ENCODE measurements around the gene STXBP6.

The STXBP6 gene

DNA sequence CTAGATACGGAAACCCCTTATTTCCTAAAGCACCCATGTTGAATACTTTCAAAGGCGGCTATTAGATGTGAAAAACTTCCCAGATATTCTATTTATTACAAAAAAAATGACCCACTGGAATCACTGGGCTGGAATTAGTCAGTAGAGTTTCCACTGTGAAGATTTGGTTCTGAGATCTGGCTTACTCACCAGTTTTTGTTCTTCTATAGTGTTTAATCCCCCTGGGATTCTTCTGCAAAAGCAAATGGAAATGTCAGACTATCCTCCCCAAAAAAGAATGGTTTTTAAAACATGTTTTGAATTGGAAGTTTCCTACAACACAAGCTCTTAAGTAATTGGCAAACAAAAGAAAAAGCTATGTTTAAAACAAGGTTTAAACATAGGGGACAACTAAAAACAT, 166.4 kb downstream of the STXBP6 start:
- TF ChIP-seq, protein P1, sequence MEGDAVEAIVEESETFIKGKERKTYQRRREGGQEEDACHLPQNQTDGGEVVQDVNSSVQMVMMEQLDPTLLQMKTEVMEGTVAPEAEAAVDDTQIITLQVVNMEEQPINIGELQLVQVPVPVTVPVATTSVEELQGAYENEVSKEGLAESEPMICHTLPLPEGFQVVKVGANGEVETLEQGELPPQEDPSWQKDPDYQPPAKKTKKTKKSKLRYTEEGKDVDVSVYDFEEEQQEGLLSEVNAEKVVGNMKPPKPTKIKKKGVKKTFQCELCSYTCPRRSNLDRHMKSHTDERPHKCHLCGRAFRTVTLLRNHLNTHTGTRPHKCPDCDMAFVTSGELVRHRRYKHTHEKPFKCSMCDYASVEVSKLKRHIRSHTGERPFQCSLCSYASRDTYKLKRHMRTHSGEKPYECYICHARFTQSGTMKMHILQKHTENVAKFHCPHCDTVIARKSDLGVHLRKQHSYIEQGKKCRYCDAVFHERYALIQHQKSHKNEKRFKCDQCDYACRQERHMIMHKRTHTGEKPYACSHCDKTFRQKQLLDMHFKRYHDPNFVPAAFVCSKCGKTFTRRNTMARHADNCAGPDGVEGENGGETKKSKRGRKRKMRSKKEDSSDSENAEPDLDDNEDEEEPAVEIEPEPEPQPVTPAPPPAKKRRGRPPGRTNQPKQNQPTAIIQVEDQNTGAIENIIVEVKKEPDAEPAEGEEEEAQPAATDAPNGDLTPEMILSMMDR (IDR thresholded peaks at IDR 0.05; ENCODE audit: low read depth, low read length), result no peak
- DNase-seq (ENCODE audit: extremely low read depth, low read depth), result no peak

DNA sequence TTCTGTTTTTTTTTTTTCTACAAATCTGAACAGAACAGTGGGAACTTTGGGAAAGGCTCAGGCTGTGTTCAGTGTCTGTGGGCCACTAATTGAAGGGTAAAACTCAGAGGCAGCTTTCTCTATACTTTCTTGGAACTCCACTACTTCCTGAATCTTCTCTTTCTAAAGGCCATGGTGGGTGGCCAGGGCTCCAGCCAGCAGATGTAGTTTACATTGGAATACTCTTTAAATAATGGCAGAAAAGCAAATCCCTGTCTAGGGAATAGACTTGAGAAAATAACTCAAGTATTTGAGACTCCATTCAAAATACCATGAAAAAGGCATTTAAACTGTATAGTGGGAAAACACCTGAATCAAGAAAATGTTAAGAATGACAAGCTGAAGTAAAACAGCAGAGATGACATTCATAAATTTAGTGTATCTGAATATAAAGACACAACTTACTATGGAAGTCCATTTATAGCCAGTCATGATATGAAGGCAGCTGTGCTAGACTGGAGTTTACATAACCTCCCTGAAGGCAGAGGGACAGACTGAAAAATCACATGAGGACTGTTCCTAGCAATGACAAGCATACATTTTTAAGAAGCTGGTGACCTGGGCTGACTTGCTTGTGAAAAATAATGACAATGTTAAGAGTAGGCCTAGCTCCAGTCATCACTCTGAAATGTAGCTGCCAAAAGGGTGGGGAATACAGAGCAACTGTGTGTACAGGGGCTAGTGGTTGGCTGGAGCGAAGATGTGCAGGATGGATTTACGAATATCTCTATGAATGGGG, 168.6 kb downstream of the STXBP6 start:
- TF ChIP-seq, protein P1 (IDR thresholded peaks at IDR 0.05; ENCODE audit: low read depth, low read length), result no peak
- no peak for DNase-seq (ENCODE audit: extremely low read depth, low read depth)

DNA sequence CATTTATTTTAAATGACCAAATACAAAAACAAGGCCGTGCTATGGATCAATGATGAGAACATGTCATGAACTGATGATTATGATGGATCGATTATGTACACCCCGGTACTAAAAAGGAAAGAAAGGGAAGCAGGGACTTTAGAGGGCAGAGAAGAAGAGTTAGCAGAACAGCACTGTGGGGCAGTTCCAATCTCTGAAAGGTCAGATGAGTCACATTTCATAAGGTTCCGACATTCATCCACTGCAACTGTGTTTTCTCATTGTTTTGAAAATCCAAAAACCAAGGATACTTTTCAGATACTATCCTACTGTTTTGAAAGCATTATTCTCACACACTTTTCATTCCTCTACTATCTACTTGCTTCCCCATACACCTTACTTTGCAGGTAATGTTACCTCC, 169.3 kb downstream of the STXBP6 start:
- TF ChIP-seq, protein P1 (IDR thresholded peaks at IDR 0.05; ENCODE audit: low read depth, low read length), result no peak
- DNase-seq (ENCODE audit: extremely low read depth, low read depth), result no peak

DNA sequence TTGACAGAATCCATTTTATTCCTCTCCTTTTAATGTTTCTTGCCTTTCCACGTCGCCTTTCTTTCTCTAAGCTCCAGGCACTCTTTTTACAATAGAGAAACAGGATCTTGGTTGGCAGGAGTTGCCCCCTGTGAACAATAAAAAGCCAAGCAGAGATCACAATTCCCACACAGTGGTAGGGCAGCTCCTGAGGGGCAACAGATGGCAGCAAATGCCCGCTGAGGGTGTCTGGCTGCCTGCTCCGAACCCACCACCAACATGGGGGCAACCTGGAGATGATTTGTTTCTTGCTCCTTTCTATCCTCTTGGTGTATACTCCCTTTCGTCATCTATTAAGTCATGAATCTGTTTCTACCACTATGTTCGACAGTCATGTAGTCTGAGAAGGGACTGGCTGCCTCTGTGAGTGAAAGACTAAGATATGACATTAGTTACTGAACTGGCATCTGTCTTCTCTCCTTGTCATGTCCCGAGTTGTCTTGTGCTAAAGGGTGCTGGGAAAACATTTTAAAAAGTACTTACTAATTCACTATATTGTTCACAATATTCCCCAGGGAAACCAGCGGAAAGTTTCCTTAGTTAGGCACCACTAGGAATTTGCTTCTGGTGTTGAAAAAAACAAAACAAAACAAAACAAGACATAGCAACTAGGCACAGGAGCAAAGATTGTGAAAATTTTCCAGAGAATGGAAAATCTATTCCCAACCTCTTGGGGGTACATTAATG, 170.1 kb downstream of the STXBP6 start:
- DNase-seq (ENCODE audit: extremely low read depth, low read depth), result no peak
- TF ChIP-seq, protein P1 (IDR thresholded peaks at IDR 0.05; ENCODE audit: low read depth, low read length), result no peak

DNA sequence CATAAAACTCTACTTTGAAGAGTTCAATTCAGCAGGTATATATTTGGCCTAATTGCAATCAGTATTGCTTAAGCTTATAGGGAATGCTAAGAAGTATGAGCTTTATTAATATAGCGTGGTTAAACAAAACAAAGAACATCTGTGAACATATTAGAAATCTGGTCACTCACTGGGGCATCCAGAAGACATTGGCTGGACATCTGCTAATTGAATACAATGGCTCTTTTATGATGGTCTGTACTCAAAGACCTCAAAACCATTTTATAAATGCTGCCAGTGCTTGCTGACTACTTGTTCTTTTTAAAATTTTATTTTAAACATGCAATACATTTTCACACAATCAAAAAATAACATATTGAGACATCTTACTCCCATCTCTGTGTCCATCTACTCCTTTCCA, 173.0 kb downstream of the STXBP6 start:
- DNase-seq (ENCODE audit: extremely low read depth, low read depth), result no peak
- TF ChIP-seq, protein P1 (IDR thresholded peaks at IDR 0.05; ENCODE audit: low read depth, low read length), result no peak

DNA sequence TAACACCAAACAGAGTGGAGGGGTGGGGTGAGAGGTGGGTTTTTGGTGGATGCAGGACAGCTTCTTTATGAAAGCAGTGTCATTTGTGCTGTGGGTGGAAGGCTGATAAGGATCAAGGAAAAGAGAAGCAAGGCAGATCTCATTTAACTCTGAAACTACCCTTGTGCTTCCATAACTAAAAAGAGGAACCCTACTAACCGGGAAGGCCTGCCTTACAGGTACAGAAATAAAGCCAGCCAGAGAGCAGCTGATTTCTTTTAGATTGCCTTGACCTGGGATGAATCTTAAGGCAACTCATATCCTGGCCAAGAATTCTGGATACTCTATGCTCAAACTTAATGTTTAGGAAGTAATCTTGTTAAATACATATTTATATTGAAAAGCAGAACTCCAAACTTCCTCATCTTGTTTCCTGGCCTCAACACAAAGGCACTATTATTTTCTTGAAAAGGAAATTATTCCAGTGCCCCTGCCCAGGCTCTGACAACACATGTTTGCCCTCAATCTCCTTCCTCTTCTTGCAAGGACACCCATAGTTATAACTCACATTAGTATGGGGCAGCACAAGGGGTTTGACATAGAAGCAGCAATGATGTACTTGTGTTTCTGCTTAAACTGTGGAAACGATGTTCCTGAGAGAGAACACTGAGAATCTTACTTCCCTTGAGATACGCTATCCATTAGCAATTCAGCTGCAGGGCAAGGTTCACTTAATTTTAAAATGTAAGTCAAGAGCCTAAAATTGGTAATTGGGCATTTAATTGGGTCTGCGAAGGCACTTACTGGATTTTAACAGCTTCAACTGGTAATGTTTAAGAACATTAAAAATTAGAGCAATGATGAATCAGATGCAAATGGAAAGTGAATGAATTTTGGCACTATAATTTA, 173.7 kb downstream of the STXBP6 start:
- DNase-seq (ENCODE audit: extremely low read depth, low read depth), result no peak
- TF ChIP-seq, protein P1 (IDR thresholded peaks at IDR 0.05; ENCODE audit: low read depth, low read length), result no peak

All from AG09319 (cell line).